ENCODE results near the gene STAU1. TPM values are rescaled to one million over a fixed set of nuclear protein-coding genes. Genes with fewer than 3 reads are reported as not detected.
"Not testable (repeated sequence)": the region's sequence is repeated elsewhere in the genome, so short reads cannot be mapped to it uniquely, and the experiment has no call there.

The STAU1 gene
- total RNA-seq, 1 experiment from 2014 or later: 34.0 TPM

- H3K27me3 ChIP-seq (ENCODE audit: low read length): no peaks in the 10 kb centered on the region
- DNase-seq: no peak
- no peaks in the 10 kb centered on the region for H4K20me1 ChIP-seq (ENCODE audit: insufficient read depth, low read depth, low read length)
- H3K9me3 ChIP-seq (ENCODE audit: low read length): no peaks in the 10 kb centered on the region
- peak overlapping the region; percentile 5 for H3K4me2 ChIP-seq (ENCODE audit: low read depth, low read length, poor library complexity, severe bottlenecking)
- no peaks in the 10 kb centered on the region for H3K9me2 ChIP-seq (replicated peaks; ENCODE audit: insufficient read depth, low read length)
- no peak overlapping the region for H2AFZ ChIP-seq (ENCODE audit: low read length)
- H3K79me2 ChIP-seq (ENCODE audit: low read length): peaks cover 3% of the 10 kb centered on the region; the same call in 1 of the 2 replicates
- no peak overlapping the region for H3K4me3 ChIP-seq (ENCODE audit: low read length)
- peak overlapping the region; percentile 30; the same call in 1 of the 2 replicates for H3K9ac ChIP-seq (ENCODE audit: low read length)
- H3K36me3 ChIP-seq (ENCODE audit: insufficient read depth, low read length): peaks cover 41% of the 10 kb centered on the region
- peaks cover 14% of the 10 kb centered on the region for H3K4me1 ChIP-seq (ENCODE audit: low read length)
- H3K27ac ChIP-seq (ENCODE audit: low read length): peak overlapping the region; percentile 51
Measured at GRCh38 chr20:49230021-49230420, 41.9 kb upstream of the STAU1 start.

GRCh38 chr20:49229381-49229780 is 41.2 kb upstream of the STAU1 start:
- Histone ChIP-seq H3K4me1 (ENCODE audit: low read length) (peaks cover 14% of the 10 kb centered on the region), H3K27me3 (ENCODE audit: low read length) (no peaks in the 10 kb centered on the region), H3K36me3 (ENCODE audit: insufficient read depth, low read length) (peaks cover 42% of the 10 kb centered on the region)

GRCh38 chr20:49228676-49229075 is 40.5 kb upstream of the STAU1 start:
- H3K27me3 ChIP-seq (ENCODE audit: low read length): no peaks in the 10 kb centered on the region
- H4K20me1 ChIP-seq (ENCODE audit: insufficient read depth, low read depth, low read length): no peaks in the 10 kb centered on the region
- H3K4me2 ChIP-seq (ENCODE audit: low read depth, low read length, poor library complexity, severe bottlenecking): no peak overlapping the region
- H2AFZ ChIP-seq (ENCODE audit: low read length): no peak overlapping the region
- no peak overlapping the region for H3K9ac ChIP-seq (ENCODE audit: low read length)
- H3K79me2 ChIP-seq (ENCODE audit: low read length): peaks cover 3% of the 10 kb centered on the region; the same call in 1 of the 2 replicates
- no peak overlapping the region for H3K4me3 ChIP-seq (ENCODE audit: low read length)
- H3K9me2 ChIP-seq (replicated peaks; ENCODE audit: insufficient read depth, low read length): no peaks in the 10 kb centered on the region
- H3K27ac ChIP-seq (ENCODE audit: low read length): no peak overlapping the region
- no peak for DNase-seq
- peaks cover 14% of the 10 kb centered on the region for H3K4me1 ChIP-seq (ENCODE audit: low read length)
- no peaks in the 10 kb centered on the region for H3K9me3 ChIP-seq (ENCODE audit: low read length)
- peaks cover 38% of the 10 kb centered on the region for H3K36me3 ChIP-seq (ENCODE audit: insufficient read depth, low read length)

More at GRCh38 chr20:49229381-49229780, 41.2 kb upstream of the STAU1 start:
- Histone ChIP-seq H3K4me2 (ENCODE audit: low read depth, low read length, poor library complexity, severe bottlenecking) (no peak overlapping the region), H4K20me1 (ENCODE audit: insufficient read depth, low read depth, low read length) (no peaks in the 10 kb centered on the region), H3K4me3 (ENCODE audit: low read length) (no peak overlapping the region), H3K9me3 (ENCODE audit: low read length) (no peaks in the 10 kb centered on the region), H3K9ac (ENCODE audit: low read length) (no peak overlapping the region), H3K9me2 (replicated peaks; ENCODE audit: insufficient read depth, low read length) (no peaks in the 10 kb centered on the region), H3K79me2 (ENCODE audit: low read length) (peaks cover 3% of the 10 kb centered on the region; the same call in 1 of the 2 replicates), H2AFZ (ENCODE audit: low read length) (no peak overlapping the region), H3K27ac (ENCODE audit: low read length) (no peak overlapping the region)
- no peak for DNase-seq

GRCh38 chr20:49225896-49226295 is 37.8 kb upstream of the STAU1 start:
- Histone ChIP-seq H3K79me2 (ENCODE audit: low read length) (peaks cover 10% of the 10 kb centered on the region), H3K27me3 (ENCODE audit: low read length) (no peaks in the 10 kb centered on the region), H3K9me3 (ENCODE audit: low read length) (no peaks in the 10 kb centered on the region), H3K9ac (ENCODE audit: low read length) (no peak overlapping the region), H3K9me2 (replicated peaks; ENCODE audit: insufficient read depth, low read length) (no peaks in the 10 kb centered on the region), H3K36me3 (ENCODE audit: insufficient read depth, low read length) (peaks cover 36% of the 10 kb centered on the region), H2AFZ (ENCODE audit: low read length) (no peak overlapping the region), H3K4me2 (ENCODE audit: low read depth, low read length, poor library complexity, severe bottlenecking) (no peak overlapping the region), H4K20me1 (ENCODE audit: insufficient read depth, low read depth, low read length) (0 out of 2 replicates have a peak, but pooled peaks cover 3% of the 10 kb centered on the region), H3K27ac (ENCODE audit: low read length) (no peak overlapping the region), H3K4me3 (ENCODE audit: low read length) (no peak overlapping the region), H3K4me1 (ENCODE audit: low read length) (peaks cover 12% of the 10 kb centered on the region)
- no peak for DNase-seq

GRCh38 chr20:49219924-49220831 is 32.0 kb upstream of the STAU1 start:
- no peaks in the 10 kb centered on the region for H3K27me3 ChIP-seq (ENCODE audit: low read length)
- H4K20me1 ChIP-seq (ENCODE audit: insufficient read depth, low read depth, low read length): 0 out of 2 replicates have a peak, but pooled peaks cover 13% of the 10 kb centered on the region
- peak; percentile 40 for DNase-seq
- peak overlapping the region; percentile 21; the same call in 1 of the 2 replicates for H3K27ac ChIP-seq (ENCODE audit: low read length)
- H3K9me3 ChIP-seq (ENCODE audit: low read length): no peaks in the 10 kb centered on the region
- peaks cover 18% of the 10 kb centered on the region for H3K4me1 ChIP-seq (ENCODE audit: low read length)
- peak overlapping the region; percentile 76 for H3K4me3 ChIP-seq (ENCODE audit: low read length)
- H3K79me2 ChIP-seq (ENCODE audit: low read length): peaks cover 26% of the 10 kb centered on the region
- H2AFZ ChIP-seq (ENCODE audit: low read length): no peak overlapping the region
- peak overlapping the region; percentile 79 for H3K9ac ChIP-seq (ENCODE audit: low read length)
- H3K4me2 ChIP-seq (ENCODE audit: low read depth, low read length, poor library complexity, severe bottlenecking): peak overlapping the region; percentile 97
- H3K9me2 ChIP-seq (replicated peaks; ENCODE audit: insufficient read depth, low read length): no peaks in the 10 kb centered on the region
- peaks cover 21% of the 10 kb centered on the region for H3K36me3 ChIP-seq (ENCODE audit: insufficient read depth, low read length)

GRCh38 chr20:49219091-49219923 is 31.2 kb upstream of the STAU1 start, which contains the start of gene DDX27:
DDX27 (plus strand) TSS chr20:49219416; CDS start chr20:49219449, 33 bp downstream.
- Histone ChIP-seq H2AFZ (ENCODE audit: low read length) (peak within 1 kb of the TSS; percentile 64; the same call in 1 of the 2 replicates), H3K9me2 (replicated peaks; ENCODE audit: insufficient read depth, low read length) (no peaks in the 10 kb centered on the region), H3K27me3 (ENCODE audit: low read length) (no peaks in the 10 kb centered on the region), H4K20me1 (ENCODE audit: insufficient read depth, low read depth, low read length) (0 out of 2 replicates have a peak, but pooled peaks cover 13% of the 10 kb centered on the region), H3K9me3 (ENCODE audit: low read length) (no peaks in the 10 kb centered on the region), H3K4me2 (ENCODE audit: low read depth, low read length, poor library complexity, severe bottlenecking) (peak within 1 kb of the TSS; percentile 97), H3K36me3 (ENCODE audit: insufficient read depth, low read length) (peaks cover 13% of the 10 kb centered on the region), H3K4me1 (ENCODE audit: low read length) (peaks cover 18% of the 10 kb centered on the region), H3K9ac (ENCODE audit: low read length) (peak within 1 kb of the TSS; percentile 79), H3K4me3 (ENCODE audit: low read length) (peak within 1 kb of the TSS; percentile 76), H3K79me2 (ENCODE audit: low read length) (peaks cover 26% of the 10 kb centered on the region), H3K27ac (ENCODE audit: low read length) (peak within 1 kb of the TSS; percentile 21; the same call in 1 of the 2 replicates)
- DNase-seq: peak; percentile 100

- 0 out of 2 replicates have a peak, but pooled peaks cover 13% of the 10 kb centered on the region for H4K20me1 ChIP-seq (ENCODE audit: insufficient read depth, low read depth, low read length)
- peak overlapping the region; percentile 79 for H3K9ac ChIP-seq (ENCODE audit: low read length)
- not testable (repeated sequence) for H2AFZ ChIP-seq (ENCODE audit: low read length); H3K27ac ChIP-seq (ENCODE audit: low read length); H3K9me3 ChIP-seq (ENCODE audit: low read length); H3K9me2 ChIP-seq (replicated peaks; ENCODE audit: insufficient read depth, low read length); DNase-seq; H3K27me3 ChIP-seq (ENCODE audit: low read length)
- 0 out of 2 replicates have a peak overlapping the region, but pooled peaks have one; percentile 9 for H3K4me3 ChIP-seq (ENCODE audit: low read length)
- H3K4me1 ChIP-seq (ENCODE audit: low read length): peaks cover 18% of the 10 kb centered on the region
- H3K79me2 ChIP-seq (ENCODE audit: low read length): peaks cover 26% of the 10 kb centered on the region
- peaks cover 13% of the 10 kb centered on the region for H3K36me3 ChIP-seq (ENCODE audit: insufficient read depth, low read length)
- peak overlapping the region; percentile 97 for H3K4me2 ChIP-seq (ENCODE audit: low read depth, low read length, poor library complexity, severe bottlenecking)
Measured at GRCh38 chr20:49218739-49219090, 30.6 kb upstream of the STAU1 start.

All from Karpas-422 (cell line).